ENCODE data around the gene EBPL. TPM values are rescaled to one million over a fixed set of nuclear protein-coding genes. Genes with fewer than 3 reads are reported as not detected.

EBPL gene
- total RNA-seq (ENCODE audit: low replicate concordance) = 32.2 and 56.5 TPM in 2 replicates
- long read RNA-seq, partial matches to known transcripts = 0 of 1 reads
- long read RNA-seq, other reads (novel, unspliced or antisense) = 0 of 1 reads

DNA sequence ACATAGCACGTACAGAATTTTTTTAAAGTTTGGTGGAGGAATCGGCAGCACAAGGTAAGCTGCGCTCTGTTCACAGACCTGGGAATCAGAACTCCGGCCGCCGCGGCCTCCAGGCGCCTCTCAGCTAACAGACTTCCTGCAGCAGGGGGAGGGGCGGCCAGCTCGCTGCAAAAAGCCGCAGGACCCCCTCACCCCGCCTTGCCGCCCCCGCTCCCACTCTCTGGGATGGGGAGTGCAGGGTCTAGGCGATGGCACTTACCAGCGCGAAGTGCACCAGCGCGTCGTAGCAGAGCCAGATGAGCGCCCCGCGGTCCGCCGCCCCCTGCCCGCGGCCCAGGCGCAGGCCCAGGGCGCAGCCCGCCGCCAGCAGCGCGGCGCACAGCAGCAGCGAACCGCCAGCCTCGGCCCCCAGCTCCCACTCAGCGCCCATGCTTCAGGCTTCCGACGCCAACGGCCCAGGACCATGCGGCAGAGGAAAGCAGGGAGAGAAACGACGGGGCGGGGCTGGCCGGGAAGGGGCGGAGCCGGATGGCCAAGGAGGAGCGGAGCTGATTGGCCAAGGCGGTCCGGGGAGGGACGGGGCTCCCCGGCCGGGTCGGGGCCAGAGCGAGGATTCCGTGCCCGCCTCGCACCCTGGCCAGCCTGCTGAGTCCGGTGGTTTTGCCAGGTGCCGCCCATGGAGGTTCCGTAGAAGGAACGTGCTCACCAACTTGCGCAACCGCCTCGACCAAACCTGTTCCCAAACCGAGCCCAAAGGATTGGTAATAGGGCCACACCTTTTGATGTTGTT, at the start of gene EBPL:
Gene EBPL, minus strand, starts transcription at position 492 of the 790 bp plus-strand sequence. Its CDS starts 62 bp downstream, at position 430.
- TF ChIP-seq CTCF (conservative IDR thresholded peaks at IDR 0.05) = peak; percentile 16
- peak within 1 kb of the TSS; percentile 82 for H3K27ac Mint-ChIP-seq
- H3K4me1 Mint-ChIP-seq (ENCODE audit: unreplicated experiment) = peaks cover 17% of the 10 kb centered on the region
- peaks cover 21% of the 10 kb centered on the region for H3K36me3 Mint-ChIP-seq
- no peaks in the 10 kb centered on the region for H3K27me3 Mint-ChIP-seq
- H3K4me3 Mint-ChIP-seq = peak within 1 kb of the TSS; percentile 97
- no peaks in the 10 kb centered on the region for H3K9me3 Mint-ChIP-seq
- DNase-seq (ENCODE audit: extremely low spot score, unreplicated experiment) = peak; percentile 91

- no peak for DNase-seq (ENCODE audit: extremely low spot score, unreplicated experiment)
- Mint-ChIP-seq H3K4me3 (no peak overlapping the region), H3K4me1 (ENCODE audit: unreplicated experiment) (no peaks in the 10 kb centered on the region), H3K9me3 (no peaks in the 10 kb centered on the region), H3K27ac (no peak overlapping the region), H3K27me3 (no peaks in the 10 kb centered on the region), H3K36me3 (peaks cover 25% of the 10 kb centered on the region)
- no peak for TF ChIP-seq CTCF (conservative IDR thresholded peaks at IDR 0.05)
These were observed 49.6 kb upstream of the EBPL start for GRCh38 chr13:49740870-49741269.

- peaks cover 21% of the 10 kb centered on the region for H3K36me3 Mint-ChIP-seq
- H3K9me3 Mint-ChIP-seq = no peaks in the 10 kb centered on the region
- H3K27ac Mint-ChIP-seq = no peak overlapping the region
- TF ChIP-seq CTCF (conservative IDR thresholded peaks at IDR 0.05) = no peak
- H3K4me1 Mint-ChIP-seq (ENCODE audit: unreplicated experiment) = peaks cover 5% of the 10 kb centered on the region
- no peak for DNase-seq (ENCODE audit: extremely low spot score, unreplicated experiment)
- no peaks in the 10 kb centered on the region for H3K27me3 Mint-ChIP-seq
- H3K4me3 Mint-ChIP-seq = no peak overlapping the region
These were observed 48.4 kb upstream of the EBPL start for GRCh38 chr13:49739498-49740187.

GRCh38 chr13:49733181-49733951, 42.1 kb upstream of the EBPL start:
- no peaks in the 10 kb centered on the region for H3K27me3 Mint-ChIP-seq
- DNase-seq (ENCODE audit: extremely low spot score, unreplicated experiment) = no peak
- H3K36me3 Mint-ChIP-seq = peaks cover 16% of the 10 kb centered on the region
- H3K9me3 Mint-ChIP-seq = no peaks in the 10 kb centered on the region
- H3K4me3 Mint-ChIP-seq = no peak overlapping the region
- H3K4me1 Mint-ChIP-seq (ENCODE audit: unreplicated experiment) = peaks cover 5% of the 10 kb centered on the region
- H3K27ac Mint-ChIP-seq = no peak overlapping the region
- no peak for TF ChIP-seq CTCF (conservative IDR thresholded peaks at IDR 0.05)

DNA sequence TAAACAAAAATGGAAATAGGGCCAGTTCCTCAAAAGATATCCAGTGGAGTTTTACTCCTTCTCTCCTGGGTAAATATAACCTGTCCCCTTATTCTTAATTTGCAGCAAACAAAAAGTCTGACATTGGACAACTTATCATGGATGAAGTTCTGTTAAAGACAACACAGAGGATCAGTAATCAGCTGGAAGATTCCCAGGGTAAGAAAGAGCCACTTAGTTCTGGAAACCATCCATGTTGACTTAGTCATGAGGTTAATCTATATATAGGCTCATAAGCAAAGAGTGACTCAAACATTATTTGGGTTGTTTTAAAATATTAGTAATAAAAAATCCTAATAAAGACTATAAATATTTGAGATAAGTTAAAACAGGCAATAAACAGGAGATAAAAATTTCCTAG, 40.5 kb upstream of the EBPL start:
- no peak for TF ChIP-seq CTCF (conservative IDR thresholded peaks at IDR 0.05)
- Mint-ChIP-seq H3K27me3 (no peaks in the 10 kb centered on the region), H3K9me3 (no peaks in the 10 kb centered on the region), H3K27ac (no peak overlapping the region), H3K4me1 (ENCODE audit: unreplicated experiment) (peaks cover 5% of the 10 kb centered on the region), H3K36me3 (peaks cover 26% of the 10 kb centered on the region), H3K4me3 (no peak overlapping the region)
- no peak for DNase-seq (ENCODE audit: extremely low spot score, unreplicated experiment)

Measured in type B pancreatic cell (in vitro differentiated cells).